CD14-positive monocyte (primary cell): ENCODE measurements around the gene ARPC1A. TPM values are rescaled to one million over a fixed set of nuclear protein-coding genes. Genes with fewer than 3 reads are reported as not detected.

Source experiments
- DNase-seq, 3 donors: peaks; one replicate each; pipeline ENCODE4 v3.0.0-alpha.2; 2011 to 2022
- H2AFZ ChIP-seq: 2 replicates; pipeline ENCODE4 v1.6.0; 2012; ENCODE audit warnings: mild to moderate bottlenecking, low read depth, low read length, inconsistent platforms; ENCODE audit not compliant: insufficient read depth, poor library complexity, severe bottlenecking
- H3K27ac ChIP-seq, 2 donors: 1 replicate in 1 of 2; 2 replicates in 1 of 2; pipeline ENCODE4 v1.5.1; 2012 to 2013; ENCODE audit warnings: low read length in 2 of 2, control low read depth in 1 of 2, inconsistent platforms in 1 of 2, low read depth in 1 of 2, mild to moderate bottlenecking in 1 of 2
- H3K27me3 ChIP-seq, 2 donors: one replicate each; pipeline versions ENCODE4 v1.6.0 to v1.6.1; 2011 to 2013; ENCODE audit warnings: low read length in 2 of 2; ENCODE audit not compliant: control insufficient read depth in 2 of 2, insufficient read depth in 2 of 2
- H3K36me3 ChIP-seq, 2 donors: replicated peaks in 1 of 2; 1 replicate in 1 of 2; 2 replicates in 1 of 2; pipeline versions ENCODE4 v1.5.1 to v1.6.1; 2012 to 2013; ENCODE audit warnings: low read length in 2 of 2, control low read depth in 1 of 2, inconsistent platforms in 1 of 2, mild to moderate bottlenecking in 1 of 2; ENCODE audit not compliant: insufficient read depth in 2 of 2, control insufficient read depth in 1 of 2
- H3K4me1 ChIP-seq, 2 donors: 1 replicate in 1 of 2; 2 replicates in 1 of 2; pipeline versions ENCODE4 v1.5.1 to v1.6.1; 2012 to 2013; ENCODE audit warnings: low read length in 2 of 2, control low read depth in 1 of 2, inconsistent platforms in 1 of 2, mild to moderate bottlenecking in 1 of 2, moderate library complexity in 1 of 2; ENCODE audit not compliant: insufficient read depth in 2 of 2, control insufficient read depth in 1 of 2
- H3K4me2 ChIP-seq: replicated peaks from 2 replicates; pipeline ENCODE3; 2012; ENCODE audit warnings: low read length, moderate library complexity, mild to moderate bottlenecking; ENCODE audit not compliant: poor library complexity, severe bottlenecking; ENCODE audit errors: extremely low read depth
- H3K4me3 ChIP-seq, 3 experiments: fragments of 200-600 bp in 1 of 3; sonication (generic) in 1 of 3; replicated peaks in 1 of 3; 1 replicate in 2 of 3; 2 replicates in 1 of 3; pipeline ENCODE4 v1.5.1; 2011 to 2013; ENCODE audit warnings: low read length in 3 of 3, mild to moderate bottlenecking in 3 of 3, control low read depth in 2 of 3, low read depth in 2 of 3, inconsistent platforms in 1 of 3, moderate library complexity in 1 of 3
- H3K79me2 ChIP-seq: 2 replicates; pipeline ENCODE4 v1.6.0; 2012; ENCODE audit warnings: mild to moderate bottlenecking, control low read depth, inconsistent platforms, low read length, moderate library complexity; ENCODE audit not compliant: insufficient read depth
- H3K9ac ChIP-seq: 2 replicates; pipeline ENCODE4 v1.6.0; 2017; ENCODE audit warnings: low read length, mild to moderate bottlenecking; ENCODE audit not compliant: insufficient read depth, poor library complexity, severe bottlenecking
- H3K9me3 ChIP-seq, 2 donors: replicated peaks in 1 of 2; 1 replicate in 1 of 2; 2 replicates in 1 of 2; pipeline versions ENCODE4 v1.5.1 to v1.6.1; 2012 to 2013; ENCODE audit warnings: low read length in 2 of 2, control low read depth in 1 of 2; ENCODE audit not compliant: control insufficient read depth in 1 of 2, insufficient read depth in 1 of 2
- H4K20me1 ChIP-seq: 2 replicates; pipeline ENCODE4 v1.6.0; 2012; ENCODE audit warnings: mild to moderate bottlenecking, low read length, control low read depth, moderate library complexity; ENCODE audit not compliant: insufficient read depth
- H3K27ac Mint-ChIP-seq, 7 donors: one replicate each; pipeline ENCODE4 v1.8.0; 2020; ENCODE audit warnings: mild to moderate bottlenecking in 7 of 7, mixed read lengths in 7 of 7, moderate library complexity in 6 of 7, inconsistent platforms in 2 of 7
- H3K27me3 Mint-ChIP-seq, 3 donors: one replicate each; pipeline ENCODE4 v1.8.0; 2021 to 2022; ENCODE audit warnings: low read depth in 3 of 3, mild to moderate bottlenecking in 3 of 3, mixed read lengths in 3 of 3, moderate library complexity in 3 of 3, inconsistent platforms in 1 of 3
- H3K36me3 Mint-ChIP-seq, 2 donors: one replicate each; pipeline ENCODE4 v1.8.0; 2020; ENCODE audit warnings: mixed read lengths in 2 of 2, inconsistent platforms in 1 of 2, mild to moderate bottlenecking in 1 of 2
- H3K4me1 Mint-ChIP-seq: one replicate; pipeline ENCODE4 v1.8.0; 2020; ENCODE audit warnings: mild to moderate bottlenecking, mixed read lengths
- H3K4me3 Mint-ChIP-seq, 2 donors: one replicate each; pipeline ENCODE4 v1.8.0; 2020; ENCODE audit warnings: mild to moderate bottlenecking in 2 of 2, mixed read lengths in 2 of 2, moderate library complexity in 1 of 2
- H3K9me3 Mint-ChIP-seq, 7 donors: one replicate each; pipeline ENCODE4 v1.8.0; 2020 to 2022; ENCODE audit warnings: mixed read lengths in 7 of 7, mild to moderate bottlenecking in 6 of 7, moderate library complexity in 6 of 7, inconsistent platforms in 2 of 7
- WGBS: methylation state at CpG from one replicate; pipeline ENCODE4 v1.1.5; 2013; ENCODE audit warnings: missing lambda C conversion rate; ENCODE audit not compliant: insufficient coverage; 5-methylcytosine and 5-hydroxymethylcytosine counted together
- intact Hi-C, 2 donors: fragments of 100-400 bp; cut with micrococcal nuclease; formaldehyde crosslinking; loops; one replicate each; pipeline versions ENCODE4 v1.15.0 to v1.15.1; 2023
- polyA plus RNA-seq, 3 donors: library from polyadenylated mRNA; depleted of rRNA in 1 of 3; unstranded in 2 of 3; stranded (reverse) in 1 of 3; fragments of 300-500 nt in 2 of 3; fragments of >200 nt in 1 of 3; fragmentation: Illumina TruSeq in 2 of 3; gene quantifications; 1 replicate in 2 of 3; 2 replicates in 1 of 3; pipeline ENCODE4 v1.2.3, GENCODE V29; 2012 to 2021
- TF ChIP-seq, protein P1 (sequence below): fragments of 200-600 bp; IDR thresholded peaks from one replicate; pipeline ENCODE4 v1.8.0; 2022; ENCODE audit warnings: antibody characterized with exemption, mild to moderate bottlenecking

ARPC1A gene
- polyA plus RNA-seq, 3 donors, result 71.7 to 107 (median 104) TPM

GRCh38 chr7:99381664-99382075, 56.0 kb downstream of the ARPC1A start:
- Histone ChIP-seq H3K9me3 (no peaks in the 10 kb centered on the region), H3K9ac (peak overlapping the region; percentile 74), H3K27me3 (no peaks in the 10 kb centered on the region), H3K4me2 (peak overlapping the region; percentile 81), H3K27ac (peak overlapping the region; percentile 94), H3K79me2 (peaks cover 94% of the 10 kb centered on the region), H3K4me1 (peaks cover 80 to 97% of the 10 kb centered on the region in 2 donors), H3K4me3 (peak overlapping the region in 1 of 3 experiments; percentile 95), H3K36me3 (peaks cover 52 to 59% of the 10 kb centered on the region in 2 donors), H4K20me1 (peaks cover 87% of the 10 kb centered on the region), H2AFZ (no peak overlapping the region)
- no peak overlapping the region for H3K4me3 Mint-ChIP-seq
- 77% methylated on average over 7 of the region's 7 CpGs for WGBS
- peaks cover 0 to 1% (median 0%) of the 10 kb centered on the region in 7 donors for H3K9me3 Mint-ChIP-seq
- no peak for DNase-seq
- TF ChIP-seq, protein P1, sequence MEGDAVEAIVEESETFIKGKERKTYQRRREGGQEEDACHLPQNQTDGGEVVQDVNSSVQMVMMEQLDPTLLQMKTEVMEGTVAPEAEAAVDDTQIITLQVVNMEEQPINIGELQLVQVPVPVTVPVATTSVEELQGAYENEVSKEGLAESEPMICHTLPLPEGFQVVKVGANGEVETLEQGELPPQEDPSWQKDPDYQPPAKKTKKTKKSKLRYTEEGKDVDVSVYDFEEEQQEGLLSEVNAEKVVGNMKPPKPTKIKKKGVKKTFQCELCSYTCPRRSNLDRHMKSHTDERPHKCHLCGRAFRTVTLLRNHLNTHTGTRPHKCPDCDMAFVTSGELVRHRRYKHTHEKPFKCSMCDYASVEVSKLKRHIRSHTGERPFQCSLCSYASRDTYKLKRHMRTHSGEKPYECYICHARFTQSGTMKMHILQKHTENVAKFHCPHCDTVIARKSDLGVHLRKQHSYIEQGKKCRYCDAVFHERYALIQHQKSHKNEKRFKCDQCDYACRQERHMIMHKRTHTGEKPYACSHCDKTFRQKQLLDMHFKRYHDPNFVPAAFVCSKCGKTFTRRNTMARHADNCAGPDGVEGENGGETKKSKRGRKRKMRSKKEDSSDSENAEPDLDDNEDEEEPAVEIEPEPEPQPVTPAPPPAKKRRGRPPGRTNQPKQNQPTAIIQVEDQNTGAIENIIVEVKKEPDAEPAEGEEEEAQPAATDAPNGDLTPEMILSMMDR, result no peak
- peak overlapping the region; percentile 86 to 99 (median 99) for H3K27ac Mint-ChIP-seq
- peaks cover 76% of the 10 kb centered on the region for H3K4me1 Mint-ChIP-seq
- peaks cover 30 to 78% of the 10 kb centered on the region in 2 donors for H3K36me3 Mint-ChIP-seq
- peaks cover 0 to 4% (median 0%) of the 10 kb centered on the region in 3 donors for H3K27me3 Mint-ChIP-seq
- intact Hi-C loops, result no loop called here

- Histone ChIP-seq H3K27me3 (no peaks in the 10 kb centered on the region), H4K20me1 (peaks cover 87% of the 10 kb centered on the region), H2AFZ (no peak overlapping the region), H3K27ac (peak overlapping the region; percentile 59 to 74), H3K36me3 (peaks cover 60 to 68% of the 10 kb centered on the region in 2 donors), H3K4me2 (no peak overlapping the region), H3K9ac (no peak overlapping the region), H3K4me1 (peaks cover 65 to 87% of the 10 kb centered on the region in 2 donors), H3K9me3 (no peaks in the 10 kb centered on the region), H3K79me2 (peaks cover 93% of the 10 kb centered on the region), H3K4me3 (no peak overlapping the region)
- DNase-seq, result no peak
- Mint-ChIP-seq H3K27me3 (peaks cover 0 to 4% (median 0%) of the 10 kb centered on the region in 3 donors), H3K9me3 (peaks cover 0 to 1% (median 0%) of the 10 kb centered on the region in 7 donors), H3K27ac (peak overlapping the region in 6 of 7 donors; percentile 68 to 92 (median 82)), H3K4me1 (peaks cover 64% of the 10 kb centered on the region), H3K4me3 (no peak overlapping the region), H3K36me3 (peaks cover 31 to 78% of the 10 kb centered on the region in 2 donors)
- intact Hi-C loops, result no loop called here
- TF ChIP-seq, protein P1, result no peak
- WGBS, result 99% methylated on average over 9 of the region's 10 CpGs
These were observed 57.5 kb downstream of the ARPC1A start for GRCh38 chr7:99383203-99383602.
